B cell (primary cell): ENCODE data around the gene ALKAL2. TPM values are rescaled to one million over a fixed set of nuclear protein-coding genes. Genes with fewer than 3 reads are reported as not detected.

Experiments
- ATAC-seq: fragments of 200-7000 bp; cut with Tn5 transposase; one replicate; pipeline ENCODE4 v1.10.0; 2021; ENCODE audit warnings: low read depth, mild to moderate bottlenecking, moderate number of reproducible peaks, moderate library complexity
- CTCF ChIA-PET: fragments of 350-600 bp; sonication (Branson Sonifier 250); formaldehyde crosslinking; loops from one replicate; lab custom pipeline; 2021; ENCODE audit warnings: antibody characterized with exemption, inconsistent platforms; lab: Charles Lee
- POLR2A ChIA-PET: fragments of 350-600 bp; sonication (Branson Sonifier 250); formaldehyde crosslinking; loops from one replicate; lab custom pipeline; 2021; ENCODE audit warnings: antibody characterized with exemption; lab: Charles Lee
- DNase-seq: peaks from one replicate; pipeline ENCODE4 v3.0.0; 2013
- H2AFZ ChIP-seq: 2 replicates; pipeline ENCODE4 v1.6.1; 2012; ENCODE audit warnings: mild to moderate bottlenecking, low read depth, low read length; ENCODE audit not compliant: insufficient read depth, poor library complexity, severe bottlenecking
- H3K27ac ChIP-seq, 2 donors: 1 replicate in 1 of 2; 2 replicates in 1 of 2; pipeline ENCODE4 v1.5.1; 2012 to 2013; ENCODE audit warnings: low read length in 2 of 2, mild to moderate bottlenecking in 2 of 2, moderate library complexity in 1 of 2
- H3K27me3 ChIP-seq, 4 experiments: fragments of 200-600 bp in 1 of 4; sonication (generic) in 1 of 4; replicated peaks in 1 of 4; 1 replicate in 2 of 4; 2 replicates in 2 of 4; pipeline versions ENCODE4 v1.6.1 to v1.7.0; 2013 to 2016; ENCODE audit warnings: low read length in 3 of 4, mild to moderate bottlenecking in 2 of 4, mixed read lengths in 1 of 4, moderate library complexity in 1 of 4; ENCODE audit not compliant: insufficient read depth in 4 of 4, control insufficient read depth in 3 of 4; ENCODE audit errors: control extremely low read depth in 1 of 4
- H3K36me3 ChIP-seq, 2 experiments: replicated peaks in 1 of 2; 1 replicate in 1 of 2; 2 replicates in 1 of 2; pipeline versions ENCODE4 v1.6.1 to v1.7.1; 2013; ENCODE audit warnings: low read length in 1 of 2; ENCODE audit not compliant: insufficient read depth in 2 of 2, control insufficient read depth in 1 of 2; ENCODE audit errors: control extremely low read depth in 1 of 2, extremely low read depth in 1 of 2
- H3K4me1 ChIP-seq, 2 donors: fragments of 200-600 bp in 1 of 2; sonication (generic) in 1 of 2; 1 replicate in 1 of 2; 2 replicates in 1 of 2; pipeline versions ENCODE4 v1.5.1 to v1.6.1; 2013 to 2017; ENCODE audit warnings: low read length in 2 of 2; ENCODE audit not compliant: control insufficient read depth in 2 of 2, insufficient read depth in 2 of 2
- H3K4me2 ChIP-seq: replicated peaks from 2 replicates; pipeline ENCODE3; 2012; ENCODE audit warnings: mild to moderate bottlenecking, low read depth, low read length; ENCODE audit not compliant: poor library complexity, severe bottlenecking
- H3K4me3 ChIP-seq, 5 experiments: fragments of 200-600 bp in 1 of 5; sonication (generic) in 1 of 5; 1 replicate in 3 of 5; 2 replicates in 2 of 5; pipeline versions ENCODE4 v1.5.1 to v1.7.0; 2011 to 2016; ENCODE audit warnings: low read length in 4 of 5, mild to moderate bottlenecking in 4 of 5, low read depth in 2 of 5, control low read depth in 1 of 5, moderate library complexity in 1 of 5; ENCODE audit not compliant: insufficient read depth in 1 of 5; ENCODE audit errors: control extremely low read depth in 1 of 5, extremely low read depth in 1 of 5
- H3K79me2 ChIP-seq: fragments of 200-600 bp; sonication (generic); one replicate; pipeline ENCODE4 v1.6.0; 2016; ENCODE audit warnings: low read length; ENCODE audit not compliant: control insufficient read depth, insufficient read depth
- H3K9ac ChIP-seq: fragments of 200-600 bp; sonication (generic); 2 replicates; pipeline ENCODE4 v1.6.1; 2017; ENCODE audit warnings: mild to moderate bottlenecking, low read length, moderate library complexity
- H3K9me3 ChIP-seq, 3 donors: one replicate each; pipeline versions ENCODE4 v1.6.1 to v1.7.1; 2013; ENCODE audit warnings: low read length in 2 of 3; ENCODE audit not compliant: control insufficient read depth in 2 of 3, insufficient read depth in 1 of 3; ENCODE audit errors: control extremely low read depth in 1 of 3
- H4K20me1 ChIP-seq: 2 replicates; pipeline ENCODE4 v1.6.0; 2012; ENCODE audit warnings: mild to moderate bottlenecking, low read length; ENCODE audit not compliant: insufficient read depth, control insufficient read depth, poor library complexity, severe bottlenecking
- H3K27ac Mint-ChIP-seq: one replicate; pipeline ENCODE4 v1.8.0; 2021; ENCODE audit warnings: mixed read lengths
- H3K27me3 Mint-ChIP-seq: one replicate; pipeline ENCODE4 v1.8.0; 2021; ENCODE audit warnings: mixed read lengths
- H3K4me1 Mint-ChIP-seq: one replicate; pipeline ENCODE4 v1.8.0; 2021; ENCODE audit warnings: mixed read lengths
- H3K4me3 Mint-ChIP-seq: one replicate; pipeline ENCODE4 v1.8.0; 2021; ENCODE audit warnings: mixed read lengths
- H3K9me3 Mint-ChIP-seq: one replicate; pipeline ENCODE4 v1.8.0; 2022; ENCODE audit warnings: mixed read lengths; ENCODE audit not compliant: insufficient read depth
- EZH2 ChIP-seq: IDR thresholded peaks from 2 replicates; pipeline ENCODE4 v1.6.1; 2012; ENCODE audit warnings: borderline replicate concordance, low read depth, mild to moderate bottlenecking, moderate library complexity, low read length; ENCODE audit not compliant: insufficient read depth, poor library complexity, severe bottlenecking
- WGBS: methylation state at CpG from one replicate; pipeline ENCODE4 v1.1.5; 2013; ENCODE audit warnings: missing lambda C conversion rate; ENCODE audit not compliant: insufficient coverage; 5-methylcytosine and 5-hydroxymethylcytosine counted together
- intact Hi-C: fragments of 100-400 bp; cut with micrococcal nuclease; formaldehyde crosslinking; loops from one replicate; pipeline ENCODE4 v1.10.0; 2022
- polyA plus RNA-seq: library from polyadenylated mRNA; depleted of rRNA; stranded (reverse); fragments of >200 nt; gene quantifications from 2 replicates; pipeline ENCODE4 v1.2.3, GENCODE V29; 2012
- total RNA-seq, 2 donors: library from RNA; stranded (reverse); fragments of 120-200 nt in 1 of 2; gene quantifications; 1 replicate in 1 of 2; 2 replicates in 1 of 2; pipeline versions ENCODE4 v1.2.3 to v1.2.4, GENCODE V29; 2013 to 2022
- TF ChIP-seq, protein P1 (sequence below): fragments of 200-600 bp; IDR thresholded peaks from one replicate; pipeline ENCODE4 v1.8.0; 2022; ENCODE audit warnings: antibody characterized with exemption, mild to moderate bottlenecking

The ALKAL2 gene
- total and polyA plus RNA-seq, 2 donors (not counting 1 experiment from before 2014, with no cell fraction given), result 0.79 to 5.3 TPM

DNA sequence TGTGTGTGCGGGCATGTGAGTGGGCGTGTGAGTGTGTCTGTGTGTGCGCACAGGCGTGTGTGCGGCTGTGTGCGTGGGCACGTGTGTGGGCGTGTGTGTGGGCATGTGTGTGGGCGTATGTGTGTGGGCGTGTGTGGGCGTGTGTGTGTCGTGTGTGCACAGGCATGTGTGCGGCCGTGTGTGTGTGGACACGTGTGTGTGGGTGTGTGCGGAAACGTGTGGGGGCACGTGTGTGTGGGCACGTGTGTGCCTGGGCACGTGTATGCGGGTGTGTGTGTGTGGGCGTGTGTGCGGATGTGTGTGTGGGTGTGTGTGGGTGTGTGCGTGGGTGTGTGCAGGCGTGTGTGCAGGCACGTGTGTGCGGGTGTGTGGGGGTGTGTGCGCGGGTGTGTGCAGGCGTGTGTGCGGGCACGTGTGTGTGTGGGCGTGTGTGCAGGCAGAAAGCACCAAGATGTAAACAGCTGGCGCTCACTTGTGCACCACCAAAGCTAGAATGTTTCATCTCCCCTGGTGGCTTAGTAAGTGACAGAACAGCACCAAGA, 31.2 kb upstream of the ALKAL2 start:
- intact Hi-C loops, result no loop called here
- H3K9me3 Mint-ChIP-seq, result no peaks in the 10 kb centered on the region
- H3K27me3 Mint-ChIP-seq, result peaks cover 8% of the 10 kb centered on the region
- DNase-seq, result no peak
- CTCF ChIA-PET, result no interaction called here
- no peak overlapping the region for H3K27ac Mint-ChIP-seq
- POLR2A ChIA-PET, result no interaction called here
- no peaks in the 10 kb centered on the region for H4K20me1 ChIP-seq
- H3K27ac ChIP-seq, result no peak overlapping the region
- no peak for ATAC-seq
- peaks cover 0 to 3% (median 0%) of the 10 kb centered on the region in 4 experiments for H3K27me3 ChIP-seq
- no peak overlapping the region for H3K9ac ChIP-seq
- no peak overlapping the region for H3K4me3 ChIP-seq
- H3K79me2 ChIP-seq, result no peaks in the 10 kb centered on the region
- no peaks in the 10 kb centered on the region for H3K36me3 ChIP-seq
- H3K4me1 ChIP-seq, result no peaks in the 10 kb centered on the region
- no peak for TF ChIP-seq EZH2
- TF ChIP-seq, protein P1, sequence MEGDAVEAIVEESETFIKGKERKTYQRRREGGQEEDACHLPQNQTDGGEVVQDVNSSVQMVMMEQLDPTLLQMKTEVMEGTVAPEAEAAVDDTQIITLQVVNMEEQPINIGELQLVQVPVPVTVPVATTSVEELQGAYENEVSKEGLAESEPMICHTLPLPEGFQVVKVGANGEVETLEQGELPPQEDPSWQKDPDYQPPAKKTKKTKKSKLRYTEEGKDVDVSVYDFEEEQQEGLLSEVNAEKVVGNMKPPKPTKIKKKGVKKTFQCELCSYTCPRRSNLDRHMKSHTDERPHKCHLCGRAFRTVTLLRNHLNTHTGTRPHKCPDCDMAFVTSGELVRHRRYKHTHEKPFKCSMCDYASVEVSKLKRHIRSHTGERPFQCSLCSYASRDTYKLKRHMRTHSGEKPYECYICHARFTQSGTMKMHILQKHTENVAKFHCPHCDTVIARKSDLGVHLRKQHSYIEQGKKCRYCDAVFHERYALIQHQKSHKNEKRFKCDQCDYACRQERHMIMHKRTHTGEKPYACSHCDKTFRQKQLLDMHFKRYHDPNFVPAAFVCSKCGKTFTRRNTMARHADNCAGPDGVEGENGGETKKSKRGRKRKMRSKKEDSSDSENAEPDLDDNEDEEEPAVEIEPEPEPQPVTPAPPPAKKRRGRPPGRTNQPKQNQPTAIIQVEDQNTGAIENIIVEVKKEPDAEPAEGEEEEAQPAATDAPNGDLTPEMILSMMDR, result no peak
- WGBS, result 98% methylated on average over 31 of the region's 34 CpGs
- H3K9me3 ChIP-seq, result peaks cover 0 to 18% (median 0%) of the 10 kb centered on the region in 3 donors
- no peak overlapping the region for H3K4me2 ChIP-seq
- no peak overlapping the region for H3K4me3 Mint-ChIP-seq
- no peaks in the 10 kb centered on the region for H3K4me1 Mint-ChIP-seq
- no peak overlapping the region for H2AFZ ChIP-seq

GRCh38 chr2:317501-318424, 29.9 kb upstream of the ALKAL2 start:
- no peak overlapping the region for H3K4me3 ChIP-seq
- Mint-ChIP-seq H3K27ac (no peak overlapping the region), H3K9me3 (no peaks in the 10 kb centered on the region), H3K4me1 (no peaks in the 10 kb centered on the region), H3K4me3 (no peak overlapping the region), H3K27me3 (peaks cover 8% of the 10 kb centered on the region)
- H3K36me3 ChIP-seq, result no peaks in the 10 kb centered on the region
- intact Hi-C loops, result no loop called here
- H3K9ac ChIP-seq, result no peak overlapping the region
- ChIA-PET POLR2A (no interaction called here), CTCF (no interaction called here)
- ATAC-seq, result no peak
- H4K20me1 ChIP-seq, result no peaks in the 10 kb centered on the region
- H3K27ac ChIP-seq, result no peak overlapping the region
- DNase-seq, result no peak
- no peaks in the 10 kb centered on the region for H3K79me2 ChIP-seq
- peaks cover 0 to 20% (median 0%) of the 10 kb centered on the region in 3 donors for H3K9me3 ChIP-seq
- WGBS, result 86% methylated on average over 23 of the region's 27 CpGs
- no peak overlapping the region for H3K4me2 ChIP-seq
- TF ChIP-seq, protein P1, result no peak
- no peak for TF ChIP-seq EZH2
- no peak overlapping the region for H2AFZ ChIP-seq
- peaks cover 0 to 3% (median 0%) of the 10 kb centered on the region in 4 experiments for H3K27me3 ChIP-seq
- H3K4me1 ChIP-seq, result no peaks in the 10 kb centered on the region
